Hippocampal formation (tissue), 2 donors: ENCODE data around the gene ZNF302.

Source experiments
- DNase-seq, 2 donors: peaks; one replicate each; lab custom pipeline; 2025; lab: John Stamatoyannopoulos, UW

The ZNF302 gene

GRCh38 chr19:34732612-34733211 is 55.2 kb downstream of the ZNF302 start:
- DNase-seq, result no peak

- no peak for DNase-seq
These were observed 55.8 kb downstream of the ZNF302 start for GRCh38 chr19:34733266-34733745.

GRCh38 chr19:34733746-34734536 is 56.5 kb downstream of the ZNF302 start, which contains the start of gene ZNF181:
ZNF181 (plus strand) TSS chr19:34734243; CDS start chr19:34735038, 795 bp downstream.
- DNase-seq, result peak; percentile 90 to 94

GRCh38 chr19:34734537-34735103 is 57.1 kb downstream of the ZNF302 start:
- peak in 1 of 2 donors; percentile 51 for DNase-seq
